ENCODE results near the gene SLC6A7. TPM values are rescaled to one million over a fixed set of nuclear protein-coding genes. Genes with fewer than 3 reads are reported as not detected.
"Not testable (repeated sequence)": the region's sequence is repeated elsewhere in the genome, so short reads cannot be mapped to it uniquely, and the experiment has no call there.

SLC6A7 gene
- total RNA-seq, 1 donor, result 0.10 TPM

GRCh38 chr5:150223474-150223873, 33.6 kb downstream of the SLC6A7 start:
- Histone ChIP-seq H3K4me3 (ENCODE audit: low read length) (no peak overlapping the region), H3K4me1 (ENCODE audit: insufficient read depth, low read length) (no peaks in the 10 kb centered on the region)

GRCh38 chr5:150224483-150225027, 34.7 kb downstream of the SLC6A7 start:
- H3K4me3 ChIP-seq (ENCODE audit: low read length), result no peak overlapping the region
- no peaks in the 10 kb centered on the region for H3K4me1 ChIP-seq (ENCODE audit: insufficient read depth, low read length)
- no peaks in the 10 kb centered on the region for H3K27me3 ChIP-seq (ENCODE audit: insufficient read depth, low read length)
- no peaks in the 10 kb centered on the region for H3K9me3 ChIP-seq (ENCODE audit: low read depth, low read length)

More at GRCh38 chr5:150223474-150223873, 33.6 kb downstream of the SLC6A7 start:
- H3K27me3 ChIP-seq (ENCODE audit: insufficient read depth, low read length), result no peaks in the 10 kb centered on the region
- no peaks in the 10 kb centered on the region for H3K9me3 ChIP-seq (ENCODE audit: low read depth, low read length)

GRCh38 chr5:150227036-150227435, 37.2 kb downstream of the SLC6A7 start:
- no peak overlapping the region for H3K4me3 ChIP-seq (ENCODE audit: low read length)
- no peaks in the 10 kb centered on the region for H3K27me3 ChIP-seq (ENCODE audit: insufficient read depth, low read length)
- no peaks in the 10 kb centered on the region for H3K9me3 ChIP-seq (ENCODE audit: low read depth, low read length)
- no peaks in the 10 kb centered on the region for H3K4me1 ChIP-seq (ENCODE audit: insufficient read depth, low read length)

GRCh38 chr5:150227606-150228273, 37.9 kb downstream of the SLC6A7 start:
- no peak overlapping the region for H3K4me3 ChIP-seq (ENCODE audit: low read length)
- no peaks in the 10 kb centered on the region for H3K4me1 ChIP-seq (ENCODE audit: insufficient read depth, low read length)
- no peaks in the 10 kb centered on the region for H3K27me3 ChIP-seq (ENCODE audit: insufficient read depth, low read length)

GRCh38 chr5:150229571-150229970, 39.7 kb downstream of the SLC6A7 start:
- no peak overlapping the region for H3K4me3 ChIP-seq (ENCODE audit: low read length)

More at GRCh38 chr5:150227606-150228273, 37.9 kb downstream of the SLC6A7 start:
- no peaks in the 10 kb centered on the region for H3K9me3 ChIP-seq (ENCODE audit: low read depth, low read length)

GRCh38 chr5:150230842-150231241, 41.0 kb downstream of the SLC6A7 start:
- H3K4me3 ChIP-seq (ENCODE audit: low read length), result no peak overlapping the region
- no peaks in the 10 kb centered on the region for H3K9me3 ChIP-seq (ENCODE audit: low read depth, low read length)
- H3K4me1 ChIP-seq (ENCODE audit: insufficient read depth, low read length), result peaks cover 10% of the 10 kb centered on the region
- no peaks in the 10 kb centered on the region for H3K27me3 ChIP-seq (ENCODE audit: insufficient read depth, low read length)

More at GRCh38 chr5:150229571-150229970, 39.7 kb downstream of the SLC6A7 start:
- Histone ChIP-seq H3K4me1 (ENCODE audit: insufficient read depth, low read length) (peaks cover 2% of the 10 kb centered on the region), H3K27me3 (ENCODE audit: insufficient read depth, low read length) (no peaks in the 10 kb centered on the region), H3K9me3 (ENCODE audit: low read depth, low read length) (no peaks in the 10 kb centered on the region)

- H3K9me3 ChIP-seq (ENCODE audit: low read depth, low read length); H3K4me1 ChIP-seq (ENCODE audit: insufficient read depth, low read length); H3K4me3 ChIP-seq (ENCODE audit: low read length); H3K27me3 ChIP-seq (ENCODE audit: insufficient read depth, low read length): not testable (repeated sequence)
Observed at GRCh38 chr5:150233706-150234105, 43.8 kb downstream of the SLC6A7 start.

GRCh38 chr5:150234576-150235499, 45.0 kb downstream of the SLC6A7 start:
- H3K4me3 ChIP-seq (ENCODE audit: low read length), result no peak overlapping the region
- H3K9me3 ChIP-seq (ENCODE audit: low read depth, low read length), result no peaks in the 10 kb centered on the region
- H3K4me1 ChIP-seq (ENCODE audit: insufficient read depth, low read length), result peaks cover 10% of the 10 kb centered on the region
- no peaks in the 10 kb centered on the region for H3K27me3 ChIP-seq (ENCODE audit: insufficient read depth, low read length)

- Histone ChIP-seq H3K27me3 (ENCODE audit: insufficient read depth, low read length) (no peaks in the 10 kb centered on the region), H3K9me3 (ENCODE audit: low read depth, low read length) (no peaks in the 10 kb centered on the region), H3K4me1 (ENCODE audit: insufficient read depth, low read length) (peaks cover 10% of the 10 kb centered on the region), H3K4me3 (ENCODE audit: low read length) (no peak overlapping the region)
Observed at GRCh38 chr5:150235500-150235854, 45.6 kb downstream of the SLC6A7 start.

GRCh38 chr5:150236313-150236712, 46.5 kb downstream of the SLC6A7 start:
- H3K4me3 ChIP-seq (ENCODE audit: low read length), result no peak overlapping the region
- H3K27me3 ChIP-seq (ENCODE audit: insufficient read depth, low read length), result no peaks in the 10 kb centered on the region
- H3K9me3 ChIP-seq (ENCODE audit: low read depth, low read length), result no peaks in the 10 kb centered on the region
- peaks cover 10% of the 10 kb centered on the region for H3K4me1 ChIP-seq (ENCODE audit: insufficient read depth, low read length)

GRCh38 chr5:150236981-150237754, 47.3 kb downstream of the SLC6A7 start:
- Histone ChIP-seq H3K4me3 (ENCODE audit: low read length) (no peak overlapping the region), H3K27me3 (ENCODE audit: insufficient read depth, low read length) (no peaks in the 10 kb centered on the region), H3K4me1 (ENCODE audit: insufficient read depth, low read length) (peaks cover 10% of the 10 kb centered on the region), H3K9me3 (ENCODE audit: low read depth, low read length) (no peaks in the 10 kb centered on the region)

- no peak overlapping the region for H3K4me3 ChIP-seq (ENCODE audit: low read length)
- peaks cover 10% of the 10 kb centered on the region for H3K4me1 ChIP-seq (ENCODE audit: insufficient read depth, low read length)
- no peaks in the 10 kb centered on the region for H3K9me3 ChIP-seq (ENCODE audit: low read depth, low read length)
- no peaks in the 10 kb centered on the region for H3K27me3 ChIP-seq (ENCODE audit: insufficient read depth, low read length)
Observed at GRCh38 chr5:150238646-150239045, 48.8 kb downstream of the SLC6A7 start.

- H3K4me1 ChIP-seq (ENCODE audit: insufficient read depth, low read length), result peaks cover 10% of the 10 kb centered on the region
- H3K4me3 ChIP-seq (ENCODE audit: low read length), result no peak overlapping the region
- H3K27me3 ChIP-seq (ENCODE audit: insufficient read depth, low read length), result no peaks in the 10 kb centered on the region
- H3K9me3 ChIP-seq (ENCODE audit: low read depth, low read length), result no peaks in the 10 kb centered on the region
Observed at GRCh38 chr5:150239099-150239793, 49.4 kb downstream of the SLC6A7 start.

- no peaks in the 10 kb centered on the region for H3K27me3 ChIP-seq (ENCODE audit: insufficient read depth, low read length)
- no peak overlapping the region for H3K4me3 ChIP-seq (ENCODE audit: low read length)
- H3K9me3 ChIP-seq (ENCODE audit: low read depth, low read length), result no peaks in the 10 kb centered on the region
- H3K4me1 ChIP-seq (ENCODE audit: insufficient read depth, low read length), result peaks cover 5% of the 10 kb centered on the region
Observed at GRCh38 chr5:150239794-150240122, 49.9 kb downstream of the SLC6A7 start.
